HPDE6-E6E7 (cell line): ENCODE measurements around the gene SH2D1B.
"Not testable (repeated sequence)": the region's sequence is repeated elsewhere in the genome, so short reads cannot be mapped to it uniquely, and the experiment has no call there.

Experiments used
- DNase-seq: peaks from one replicate; pipeline ENCODE4 v3.0.0; 2011; ENCODE audit warnings: missing footprints; ENCODE audit errors: extremely low spot score

Gene SH2D1B

DNA sequence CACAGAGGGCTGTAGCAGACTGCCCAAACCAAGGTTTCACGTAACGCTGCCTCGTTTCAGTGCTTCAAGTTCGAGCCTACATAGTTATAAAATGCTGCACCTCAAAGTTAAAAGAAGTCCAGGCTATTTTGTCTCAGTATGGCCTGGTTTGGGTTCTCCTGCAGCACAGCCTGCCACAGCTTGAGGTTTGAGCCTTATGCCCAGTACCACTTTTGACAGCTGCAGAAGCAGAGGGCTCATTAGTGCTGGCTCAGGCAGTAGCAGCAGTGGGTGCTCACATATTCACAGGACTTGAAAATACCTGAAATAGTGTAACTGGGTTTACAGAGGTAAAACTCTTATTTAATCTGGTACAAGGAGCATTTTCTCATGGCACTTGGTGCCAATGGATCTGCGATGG, 50.6 kb downstream of the SH2D1B start:
- no peak for DNase-seq

DNA sequence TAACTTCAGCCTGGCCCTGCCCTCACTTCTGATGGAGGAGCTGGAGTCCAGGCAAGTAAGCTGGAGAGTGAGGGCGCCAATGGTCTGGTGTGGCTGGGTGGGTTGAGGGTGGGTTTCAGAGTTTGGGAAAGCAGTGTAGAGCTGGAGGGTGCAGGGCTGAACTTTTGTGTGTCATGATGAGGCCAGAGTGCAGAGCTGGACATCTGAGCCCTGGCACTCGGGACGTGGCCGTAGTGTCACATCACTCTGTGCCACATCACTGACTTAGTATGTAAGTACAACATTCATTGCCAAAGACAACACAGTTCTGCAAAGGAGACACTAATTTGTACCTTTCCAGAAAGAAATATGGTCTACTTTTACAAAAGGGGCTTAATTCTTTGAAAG, 51.1 kb downstream of the SH2D1B start:
- no peak for DNase-seq

DNA sequence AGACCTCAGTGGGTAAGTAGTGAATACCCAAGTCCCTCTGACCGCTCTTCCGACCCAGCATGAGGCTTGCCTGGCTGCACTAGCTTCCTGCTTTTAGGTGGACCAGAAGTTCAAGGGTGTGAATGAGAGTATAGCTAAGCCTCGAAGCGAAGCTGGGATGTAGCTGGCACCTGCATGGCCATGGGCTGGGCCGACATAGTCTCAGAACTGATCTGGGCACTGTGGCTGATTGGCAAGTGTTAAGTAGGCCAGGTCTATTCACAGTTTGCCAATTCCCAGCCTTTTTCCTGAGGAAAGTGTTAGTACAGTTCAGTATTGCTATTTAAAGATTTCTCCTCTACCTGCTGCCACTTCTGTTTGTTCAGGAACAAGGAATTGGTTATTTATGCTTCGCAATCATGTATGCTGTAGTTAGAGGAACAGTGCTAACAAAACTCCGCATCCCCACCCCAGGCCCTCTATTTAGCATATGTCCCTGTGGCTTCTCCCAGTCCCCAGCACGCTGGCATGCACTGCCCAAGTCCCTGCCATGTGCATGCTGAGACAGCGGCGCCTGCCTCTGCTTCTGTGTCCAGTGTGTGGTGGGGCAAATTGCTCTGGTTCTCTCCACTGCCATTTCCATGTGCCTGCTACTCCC, 51.6 kb downstream of the SH2D1B start:
- DNase-seq = no peak

DNA sequence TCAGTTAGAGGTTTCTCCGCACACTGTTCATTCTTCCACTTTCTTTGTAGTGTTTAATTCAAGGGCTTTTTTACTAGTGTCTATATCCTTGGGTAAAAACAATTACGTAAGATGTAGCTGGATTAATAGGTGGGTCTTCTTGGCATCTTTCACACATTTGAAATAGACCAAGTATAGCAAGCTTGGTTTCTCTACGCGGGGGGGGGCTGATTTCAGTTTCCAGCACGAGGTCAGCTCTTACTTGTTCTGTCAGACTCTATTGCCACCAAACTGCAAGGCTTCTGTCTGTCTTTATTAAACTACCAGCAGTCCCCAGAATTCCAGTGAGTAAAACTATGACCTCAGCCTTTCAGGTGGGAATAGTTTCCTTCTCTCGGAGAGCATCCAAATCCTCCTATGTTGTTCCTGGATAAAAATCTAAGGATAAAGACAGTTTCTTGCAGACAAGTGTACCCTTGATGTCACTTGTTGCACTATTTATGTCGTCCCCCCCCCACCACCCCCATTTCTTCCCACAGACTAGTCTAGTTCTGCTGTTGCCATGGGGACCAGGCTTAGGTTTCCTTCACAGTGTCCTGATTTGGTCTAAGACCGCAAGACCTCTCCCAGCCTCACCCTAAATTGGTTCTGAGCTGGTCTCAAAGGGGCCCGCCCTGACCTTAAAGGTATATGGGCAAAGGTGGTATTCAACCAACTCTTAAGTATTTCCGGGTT, 52.3 kb downstream of the SH2D1B start:
- DNase-seq = no peak

DNA sequence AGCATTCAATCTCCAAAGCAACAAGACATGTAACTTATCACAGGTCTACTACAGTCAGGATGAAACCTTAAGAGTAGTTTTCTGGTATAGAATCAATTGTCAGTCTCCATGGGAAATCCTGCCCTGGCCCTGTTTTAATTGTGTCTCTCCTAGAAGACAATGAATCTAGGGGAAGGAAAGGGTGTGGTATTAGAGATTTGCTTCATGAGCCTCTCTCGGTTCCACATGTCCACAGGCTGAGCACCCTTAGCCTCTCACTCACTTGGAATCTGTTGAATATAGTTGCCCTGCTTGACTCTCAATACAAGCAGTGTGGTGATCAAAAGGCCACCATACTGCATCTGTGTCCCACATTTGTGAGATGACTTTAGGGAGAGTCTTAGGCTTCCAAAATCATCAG, 53.0 kb downstream of the SH2D1B start:
- DNase-seq = no peak

DNA sequence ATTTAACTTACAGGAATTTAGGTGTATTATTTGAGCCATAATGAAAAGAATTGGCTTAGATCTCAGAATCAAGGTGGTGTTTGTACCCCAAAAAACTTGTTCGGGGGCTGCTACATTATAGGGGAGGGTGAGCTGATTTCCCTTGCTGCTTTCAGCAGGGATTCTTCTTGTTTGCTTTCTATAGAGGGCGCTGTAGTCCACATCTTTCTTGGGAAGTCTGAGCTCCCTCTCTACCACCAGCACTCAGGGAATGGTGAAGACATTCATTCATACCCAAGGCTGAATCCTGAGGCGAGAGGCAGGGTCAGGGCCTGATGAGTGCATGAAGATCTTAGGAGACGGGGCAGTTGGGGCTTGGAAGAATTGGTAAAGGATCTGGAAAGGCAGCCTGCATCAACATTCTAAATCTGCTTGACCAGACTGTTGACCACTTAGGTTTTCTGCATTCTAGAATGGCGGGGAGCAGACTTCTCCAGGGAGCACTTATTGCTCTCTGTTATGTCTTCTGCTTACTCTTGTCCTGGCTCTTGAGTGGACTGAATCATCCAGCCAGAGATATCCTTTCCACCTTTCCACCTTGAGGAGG, 54.2 kb downstream of the SH2D1B start:
- DNase-seq = peak; percentile 32

DNA sequence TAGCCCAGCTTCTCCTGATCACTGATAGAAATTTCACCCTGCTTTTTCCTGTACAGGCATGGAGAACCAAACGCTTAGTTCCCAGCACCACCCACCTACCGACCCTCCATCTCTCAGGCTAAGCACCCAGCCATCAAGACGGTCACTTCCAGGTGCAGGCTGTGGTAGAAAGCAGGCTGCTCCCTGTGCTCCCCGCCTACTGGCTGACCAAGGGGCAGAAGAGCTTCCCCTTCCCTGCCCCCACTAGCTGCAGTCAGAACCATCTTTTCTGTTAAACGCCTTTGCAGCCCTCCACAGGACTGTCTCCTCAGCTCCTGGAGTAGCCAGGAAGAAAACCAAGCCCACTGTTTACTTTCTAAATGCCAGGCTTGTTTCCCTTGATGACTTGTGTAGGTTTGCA, 58.2 kb downstream of the SH2D1B start:
- no peak for DNase-seq

DNA sequence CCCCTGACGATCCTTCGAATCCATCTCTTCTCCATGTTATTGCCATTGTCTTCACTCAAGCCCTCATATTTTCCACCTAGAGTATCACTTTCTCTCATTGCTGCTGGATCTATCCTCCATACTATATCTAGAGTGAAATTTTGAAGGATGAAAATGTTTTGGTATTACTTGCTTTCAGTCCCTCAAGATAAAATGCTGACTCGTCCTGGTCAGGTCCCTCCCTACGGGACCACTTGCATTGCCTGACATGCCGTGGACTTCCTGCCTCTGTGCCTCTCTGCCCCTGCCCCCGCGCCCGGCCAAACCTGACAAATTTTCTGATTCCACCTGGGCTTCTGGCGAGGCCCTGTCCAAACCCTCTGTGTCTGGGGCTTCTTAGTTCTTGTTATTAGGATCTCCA, 58.9 kb downstream of the SH2D1B start:
- no peak for DNase-seq

DNA sequence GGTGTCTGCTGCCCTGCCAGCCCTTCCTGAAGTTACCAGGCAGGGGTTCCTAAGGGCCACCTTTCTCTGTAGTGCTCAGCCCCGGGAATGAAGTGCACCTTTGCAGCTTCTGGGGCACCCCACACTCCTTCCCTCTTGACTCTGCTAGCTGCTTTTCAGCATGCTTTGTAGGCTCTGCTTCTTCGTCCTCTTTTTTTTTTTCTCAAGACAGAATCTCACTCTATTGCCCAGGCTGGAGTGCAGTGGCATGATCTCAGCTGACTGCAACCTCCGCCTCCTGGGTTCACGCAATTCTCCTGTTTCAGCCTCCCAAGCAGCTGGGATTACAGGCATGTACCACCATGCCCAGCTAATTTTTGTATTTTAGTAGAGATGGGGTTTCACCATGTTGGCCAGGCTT, 60.1 kb downstream of the SH2D1B start:
- DNase-seq = not testable (repeated sequence)

DNA sequence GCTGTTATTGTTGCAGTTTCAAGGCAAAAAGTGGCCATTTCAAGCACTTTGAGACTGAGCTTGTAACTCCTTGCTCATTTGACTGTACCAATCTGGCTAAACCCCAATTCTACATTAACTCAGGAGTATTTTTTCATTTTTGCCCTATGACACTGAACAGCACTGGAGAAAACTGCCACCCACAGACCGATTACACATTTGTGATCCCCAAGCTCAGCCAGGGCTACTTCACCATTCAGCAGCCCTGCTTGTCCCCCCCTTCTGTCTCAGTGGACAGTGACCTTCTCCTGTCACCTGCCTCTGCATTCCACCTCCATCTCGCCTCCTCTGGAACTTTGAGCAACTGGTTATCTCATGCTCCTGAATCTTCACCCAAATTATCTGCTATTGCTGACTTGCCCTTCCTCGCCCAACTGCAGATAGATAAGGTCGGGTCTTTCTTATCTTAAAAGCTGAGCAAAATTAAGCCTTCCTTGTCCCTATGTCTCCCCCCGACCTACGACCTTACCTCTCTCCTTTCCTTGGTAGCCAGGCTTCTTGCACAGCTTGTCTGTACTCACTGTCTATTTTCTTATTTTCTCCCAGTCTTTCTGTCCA, 60.6 kb downstream of the SH2D1B start:
- DNase-seq = no peak

DNA sequence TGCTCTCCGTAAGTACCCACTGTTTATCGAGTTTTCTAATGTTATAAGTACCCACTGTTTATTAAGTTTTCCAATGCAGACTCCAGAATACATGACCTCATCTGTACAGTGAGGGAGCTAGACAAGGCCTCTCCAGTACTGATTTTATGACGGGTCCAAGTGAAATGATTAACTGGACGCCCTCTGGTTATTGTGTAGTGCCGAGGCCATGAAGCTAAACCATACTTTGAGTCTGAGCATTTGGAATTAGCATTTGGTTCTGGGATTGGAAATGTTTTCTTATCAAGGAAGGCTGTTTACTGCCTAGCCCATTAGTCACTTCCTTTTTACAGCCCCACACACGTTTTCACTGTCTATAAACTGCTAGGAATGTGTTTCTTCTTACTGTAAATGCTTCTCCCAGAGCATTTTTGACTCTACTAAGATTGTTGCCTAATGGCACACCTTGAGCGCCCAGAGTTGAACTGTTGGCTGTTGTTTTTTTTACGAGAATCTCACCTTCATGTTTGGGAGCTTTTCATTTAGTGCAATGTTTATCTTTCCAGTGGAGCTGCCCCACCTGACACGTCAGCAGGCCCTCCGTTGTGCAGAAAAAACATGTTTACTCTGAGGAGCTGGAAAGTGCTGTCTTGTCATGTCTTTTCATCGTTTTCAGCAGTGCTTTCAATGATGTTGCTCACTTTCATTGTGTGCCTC, 62.2 kb downstream of the SH2D1B start:
- peak; percentile 58 for DNase-seq

DNA sequence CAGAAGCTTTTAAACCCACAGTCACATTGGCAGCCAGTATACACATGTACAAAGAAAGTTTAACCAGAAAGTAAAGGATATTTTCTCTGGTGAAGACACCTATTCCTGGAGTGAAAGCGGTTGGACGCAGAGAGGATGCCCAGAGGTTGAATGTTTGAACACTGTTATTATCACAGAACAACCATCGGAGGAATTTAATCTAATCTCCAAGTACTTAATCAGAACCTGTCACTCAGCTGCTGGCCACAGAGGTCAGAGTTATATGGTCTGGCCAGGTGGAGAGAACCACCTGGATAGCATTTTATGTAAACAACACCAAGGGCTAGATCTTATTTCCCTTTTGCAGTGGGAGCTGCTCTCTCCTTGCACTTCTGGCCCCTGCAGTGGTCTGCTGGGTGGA, 64.7 kb downstream of the SH2D1B start:
- DNase-seq = no peak
